ENCODE data around the gene AGMAT. TPM values are rescaled to one million over a fixed set of nuclear protein-coding genes. Genes with fewer than 3 reads are reported as not detected.

Gene AGMAT
- total and polyA plus RNA-seq, 2 of the 4 experiments (the other 2 are of a cell fraction), result 0.18 to 0.26 TPM

DNA sequence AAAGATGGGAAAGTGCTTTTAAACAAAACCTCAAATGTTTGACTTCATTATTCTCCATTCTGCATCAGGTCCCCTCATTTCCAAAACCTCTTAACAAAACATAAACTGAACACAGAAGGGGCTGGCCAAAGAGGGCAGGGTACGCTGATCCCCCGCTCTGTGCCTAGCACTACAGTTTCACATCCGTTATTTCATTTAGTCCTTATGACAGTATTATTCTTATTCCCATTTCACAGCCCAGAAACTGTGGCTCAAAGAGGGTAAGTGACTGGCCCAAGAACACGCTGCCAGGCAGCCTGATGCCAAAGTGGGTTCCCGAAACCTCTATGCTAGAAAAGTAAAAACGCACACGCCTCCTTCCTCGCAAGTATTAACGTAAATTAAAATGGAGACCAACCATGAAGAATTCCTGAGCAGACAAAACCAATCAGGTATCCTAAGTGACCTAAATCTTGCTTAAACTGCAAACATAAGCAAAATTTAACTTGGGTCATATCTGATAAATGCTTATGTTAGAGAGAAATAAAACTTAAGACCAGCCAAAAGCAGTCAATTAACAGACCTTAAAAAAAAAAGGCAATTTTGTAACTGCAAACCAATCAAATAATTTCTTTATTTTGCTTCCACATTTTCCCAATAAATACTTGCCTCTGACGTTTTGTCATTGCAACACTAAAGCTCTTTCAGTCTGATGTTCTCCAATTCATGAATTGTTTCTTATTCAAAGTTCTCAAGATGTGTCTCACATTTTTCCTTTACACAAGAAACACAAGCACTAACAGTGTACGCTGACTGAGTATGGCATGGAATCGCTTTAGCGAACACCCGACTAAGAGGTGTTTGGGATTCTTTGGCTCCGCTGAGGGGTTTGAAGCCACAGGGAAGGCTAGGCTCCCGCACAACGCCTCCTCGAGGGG lies 61.5 kb downstream of the AGMAT start:
- H2BK15ac ChIP-seq (ENCODE audit: low read depth, low read length), result no peak overlapping the region
- H3K4me1 ChIP-seq (ENCODE audit: control insufficient read depth, insufficient read depth, low read length), result peaks cover 2% of the 10 kb centered on the region
- peak overlapping the region; percentile 86 for H2AK9ac ChIP-seq (replicated peaks; ENCODE audit: low read depth, low read length, poor library complexity)
- dilution Hi-C loops (cut with HindIII; ENCODE audit: low sequenced_read_pairs, unreplicated experiment) (no loop called here), intact Hi-C loops (cut with micrococcal nuclease) (loop anchor here (5.0 kb wide), 1 partner anchor 201 kb away; no protein-coding TSS in a partner anchor), in situ Hi-C loops (cut with MboI; ENCODE audit: low sequenced_read_pairs) (no loop called here)
- no peaks in the 10 kb centered on the region for H3K27me3 ChIP-seq (ENCODE audit: control insufficient read depth, insufficient read depth, low read length)
- peak overlapping the region; percentile 67 for H3K14ac ChIP-seq (replicated peaks; ENCODE audit: low read depth, low read length)
- no peaks in the 10 kb centered on the region for H3K36me3 ChIP-seq (ENCODE audit: control insufficient read depth, insufficient read depth, low read length)
- ChIA-PET CTCF (no interaction called here), POLR2A (ENCODE audit: unreplicated experiment) (no interaction called here)
- DNase-seq (peak; percentile 43), ATAC-seq (ENCODE audit: low read depth) (no peak; the same call in 1 of the 2 replicates)
- peak overlapping the region; percentile 63 for H2BK5ac ChIP-seq (ENCODE audit: low read depth, low read length, poor library complexity, severe bottlenecking)
- peak overlapping the region; percentile 19 for H3K4ac ChIP-seq (ENCODE audit: low read depth, low read length)
- peak overlapping the region; percentile 67 for H3K23ac ChIP-seq (ENCODE audit: low read depth, low read length)
- peak overlapping the region; percentile 92 for H3K4me3 ChIP-seq (ENCODE audit: insufficient read depth, low read depth, low read length)
- H3K9me1 ChIP-seq (ENCODE audit: insufficient read depth, low read length), result peaks cover 10% of the 10 kb centered on the region
- H3K9me3 ChIP-seq (ENCODE audit: control insufficient read depth, insufficient read depth, low read length), result no peaks in the 10 kb centered on the region
- peak overlapping the region; percentile 21 for H3K18ac ChIP-seq (ENCODE audit: low read depth, low read length)
- peak overlapping the region; percentile 26; the same call in 1 of the 2 replicates for H4K5ac ChIP-seq (ENCODE audit: low read depth, low read length)
- peak overlapping the region; percentile 20; the same call in 1 of the 2 replicates for H2BK120ac ChIP-seq (ENCODE audit: low read depth, low read length)
- peak overlapping the region; percentile 79 for H3K27ac ChIP-seq (ENCODE audit: insufficient read depth, low read length)
- no peak overlapping the region for H2BK20ac ChIP-seq (ENCODE audit: low read depth, low read length)
- H4K20me1 ChIP-seq (ENCODE audit: insufficient read depth, low read length), result no peaks in the 10 kb centered on the region; the same call in none of the 2 replicates
- peak overlapping the region; percentile 55 for H3K9ac ChIP-seq (ENCODE audit: low read depth, low read length)
- H3K56ac ChIP-seq (ENCODE audit: extremely low read depth, insufficient read depth, low read length), result peak overlapping the region; percentile 52; the same call in 1 of the 2 replicates
- H2AFZ ChIP-seq (replicated peaks; ENCODE audit: low read length, poor library complexity), result peak overlapping the region; percentile 97
- H4K91ac ChIP-seq (ENCODE audit: insufficient read depth, low read depth, low read length), result no peak overlapping the region
- 3% methylated on average over 6 of the region's 18 CpGs; no CpG with 5 or more reads in 1 of the 2 experiments for WGBS, 2 experiments (ENCODE audit: extremely low coverage in 2 of 2, insufficient read length in 1 of 2)
- peaks cover 8 to 30% of the 10 kb centered on the region in 2 experiments for H3K79me1 ChIP-seq (ENCODE audit: low read depth in 1 of 2, low read length in 2 of 2)
- H2AK5ac ChIP-seq (ENCODE audit: low read depth, low read length), result no peak overlapping the region
- BruUV-seq (replicated peaks), result no TSS peak
- peak overlapping the region; percentile 99 for H3K4me2 ChIP-seq (ENCODE audit: low read depth, low read length)
- H4K8ac ChIP-seq (ENCODE audit: low read depth in 2 of 2, low read length in 2 of 2), result peak overlapping the region in 1 of 2 experiments; percentile 59; a peak in 3 of 4 replicates
- TF ChIP-seq CEBPB (IDR thresholded peaks at IDR 0.05; ENCODE audit: low read depth, low read length), result peak; percentile 83
- no peak for TF ChIP-seq RAD21 (IDR thresholded peaks at IDR 0.05; ENCODE audit: low read length)
- peak; percentile 91 for TF ChIP-seq MAFK (IDR thresholded peaks at IDR 0.05; ENCODE audit: low read depth, low read length)

Data from IMR-90 (cell line).